Measurements from ENCODE around the gene EGR4.

EGR4 gene

DNA sequence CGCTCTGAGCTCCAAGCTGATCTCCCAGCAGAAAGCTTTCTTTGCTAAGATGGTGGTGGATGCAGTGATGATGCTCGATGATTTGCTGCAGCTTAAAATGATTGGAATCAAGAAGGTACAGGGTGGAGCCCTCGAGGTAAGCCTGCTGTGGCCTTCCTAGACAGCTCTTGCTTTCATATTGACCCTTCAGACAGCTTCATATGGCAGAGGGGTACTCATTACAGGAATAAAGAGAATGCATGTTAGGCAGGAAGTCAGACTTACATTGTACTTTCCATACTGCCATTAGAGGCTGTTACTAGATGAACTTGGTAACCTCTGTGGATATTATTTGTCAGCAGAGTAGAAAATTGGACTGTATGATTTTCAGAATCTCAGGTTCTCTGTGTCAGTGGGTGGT is 48.8 kb downstream of the EGR4 start:
- DNase-seq, result no peak

DNA sequence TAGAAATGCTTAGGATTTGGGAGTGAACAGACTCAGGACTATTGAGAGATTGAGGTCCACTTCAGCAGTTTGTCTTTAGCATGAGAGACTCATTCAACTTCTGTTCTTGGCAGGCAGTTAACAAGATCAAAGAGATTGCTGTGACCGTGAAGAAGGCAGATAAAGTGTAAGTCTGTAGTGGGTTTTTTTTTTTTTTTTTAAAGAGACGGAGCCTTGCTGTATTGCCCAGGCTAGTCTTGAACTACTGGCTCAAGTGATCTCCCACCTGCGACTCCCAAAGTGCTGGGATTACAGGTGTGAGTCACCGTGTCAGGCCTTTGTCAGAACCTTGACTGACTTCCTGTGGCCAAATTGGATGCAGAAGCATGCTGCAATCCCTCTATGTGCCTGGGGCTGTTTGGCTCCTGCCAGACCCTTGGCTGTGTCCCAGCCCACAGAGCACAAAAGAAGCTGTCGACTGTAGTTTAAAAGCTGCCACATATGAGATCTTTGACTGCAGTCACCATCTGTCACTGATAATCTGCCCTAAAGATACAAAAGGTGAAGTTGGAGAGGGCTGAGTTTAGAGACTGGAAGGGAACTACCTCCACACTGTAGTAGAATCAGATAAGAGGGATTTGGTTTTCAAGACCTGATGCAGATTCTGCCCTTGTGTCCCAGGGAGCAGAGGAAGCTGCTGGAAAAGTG is 49.3 kb downstream of the EGR4 start:
- no peak for DNase-seq
